Measurements from ENCODE around the gene NPTN.

DNA sequence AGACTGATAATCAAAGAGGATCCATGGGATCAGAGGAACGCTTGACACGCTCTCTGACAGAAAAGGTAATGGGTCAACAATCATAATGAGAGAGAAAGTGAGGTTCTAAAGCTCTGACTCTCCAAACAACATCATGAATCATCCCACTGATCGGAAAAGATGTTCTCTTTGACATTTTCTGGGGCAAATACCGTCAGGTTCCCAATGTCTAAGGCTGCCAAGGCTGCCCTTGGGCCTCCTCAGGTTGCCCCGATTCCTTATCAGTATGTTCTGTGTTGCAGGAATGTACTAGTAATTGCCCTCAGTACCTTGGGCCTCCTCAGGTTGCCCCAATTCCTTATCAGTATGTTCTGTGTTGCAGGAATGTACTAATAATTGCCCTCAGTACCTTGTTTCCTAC, 60.9 kb downstream of the NPTN start:
- no peak for TF ChIP-seq POLR2A (IDR thresholded peaks at IDR 0.05)
- TF ChIP-seq, protein P1, sequence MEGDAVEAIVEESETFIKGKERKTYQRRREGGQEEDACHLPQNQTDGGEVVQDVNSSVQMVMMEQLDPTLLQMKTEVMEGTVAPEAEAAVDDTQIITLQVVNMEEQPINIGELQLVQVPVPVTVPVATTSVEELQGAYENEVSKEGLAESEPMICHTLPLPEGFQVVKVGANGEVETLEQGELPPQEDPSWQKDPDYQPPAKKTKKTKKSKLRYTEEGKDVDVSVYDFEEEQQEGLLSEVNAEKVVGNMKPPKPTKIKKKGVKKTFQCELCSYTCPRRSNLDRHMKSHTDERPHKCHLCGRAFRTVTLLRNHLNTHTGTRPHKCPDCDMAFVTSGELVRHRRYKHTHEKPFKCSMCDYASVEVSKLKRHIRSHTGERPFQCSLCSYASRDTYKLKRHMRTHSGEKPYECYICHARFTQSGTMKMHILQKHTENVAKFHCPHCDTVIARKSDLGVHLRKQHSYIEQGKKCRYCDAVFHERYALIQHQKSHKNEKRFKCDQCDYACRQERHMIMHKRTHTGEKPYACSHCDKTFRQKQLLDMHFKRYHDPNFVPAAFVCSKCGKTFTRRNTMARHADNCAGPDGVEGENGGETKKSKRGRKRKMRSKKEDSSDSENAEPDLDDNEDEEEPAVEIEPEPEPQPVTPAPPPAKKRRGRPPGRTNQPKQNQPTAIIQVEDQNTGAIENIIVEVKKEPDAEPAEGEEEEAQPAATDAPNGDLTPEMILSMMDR (IDR thresholded peaks at IDR 0.05), result no peak
